Measurements from ENCODE around the gene BCCIP. TPM values are rescaled to one million over a fixed set of nuclear protein-coding genes. Genes with fewer than 3 reads are reported as not detected.

BCCIP gene
- total and polyA plus RNA-seq, 12 donors, result 20.5 to 103 (median 38.8) TPM

DNA sequence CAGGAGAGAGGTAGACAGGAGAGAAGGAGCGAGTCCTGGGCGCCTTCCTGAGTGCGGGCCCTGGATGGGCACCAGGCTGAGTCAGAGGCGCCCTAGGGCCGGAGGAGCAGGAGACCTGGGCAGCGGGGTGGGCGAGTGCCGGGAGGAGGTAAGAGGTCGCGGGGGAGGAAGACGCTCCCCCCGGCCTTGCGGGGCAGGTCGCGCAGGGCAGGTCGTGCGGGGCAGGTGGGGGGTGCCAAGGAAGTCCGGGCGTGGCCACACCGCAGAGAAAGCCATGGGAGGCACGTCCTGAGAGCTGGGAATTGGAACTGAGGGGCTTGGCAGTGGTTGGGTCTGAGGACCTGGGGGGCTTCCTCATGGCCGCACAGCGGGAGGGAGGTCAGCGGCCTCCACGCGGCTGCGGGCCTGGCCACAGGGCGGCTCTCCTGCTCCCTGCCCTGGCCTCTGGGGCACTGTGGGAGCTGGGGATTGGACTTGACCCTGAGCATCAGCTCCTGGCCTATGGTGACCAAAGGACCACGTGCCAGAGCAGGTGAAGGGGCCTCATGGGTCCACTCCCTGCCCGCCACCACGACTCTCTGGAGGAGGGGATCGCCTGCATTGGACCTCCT, 48.7 kb upstream of the BCCIP start:
- DNase-seq, result no peak
- Histone ChIP-seq H3K4me3 (no peak overlapping the region), H3K4me1 (replicated peaks in 1 of 2) (no peaks in the 10 kb centered on the region), H3K36me3 (replicated peaks in 1 of 2) (no peaks in the 10 kb centered on the region), H3K27ac (no peak overlapping the region), H3K9me3 (replicated peaks in 1 of 3) (no peaks in the 10 kb centered on the region), H3K27me3 (no peaks in the 10 kb centered on the region)
- intact Hi-C loops (cut with DNase I), result no loop called here
- WGBS, 4 donors, result 90 to 94% (median 92%) methylated on average over 21 to 32 of the region's 32 CpGs
- TF ChIP-seq, protein P1, sequence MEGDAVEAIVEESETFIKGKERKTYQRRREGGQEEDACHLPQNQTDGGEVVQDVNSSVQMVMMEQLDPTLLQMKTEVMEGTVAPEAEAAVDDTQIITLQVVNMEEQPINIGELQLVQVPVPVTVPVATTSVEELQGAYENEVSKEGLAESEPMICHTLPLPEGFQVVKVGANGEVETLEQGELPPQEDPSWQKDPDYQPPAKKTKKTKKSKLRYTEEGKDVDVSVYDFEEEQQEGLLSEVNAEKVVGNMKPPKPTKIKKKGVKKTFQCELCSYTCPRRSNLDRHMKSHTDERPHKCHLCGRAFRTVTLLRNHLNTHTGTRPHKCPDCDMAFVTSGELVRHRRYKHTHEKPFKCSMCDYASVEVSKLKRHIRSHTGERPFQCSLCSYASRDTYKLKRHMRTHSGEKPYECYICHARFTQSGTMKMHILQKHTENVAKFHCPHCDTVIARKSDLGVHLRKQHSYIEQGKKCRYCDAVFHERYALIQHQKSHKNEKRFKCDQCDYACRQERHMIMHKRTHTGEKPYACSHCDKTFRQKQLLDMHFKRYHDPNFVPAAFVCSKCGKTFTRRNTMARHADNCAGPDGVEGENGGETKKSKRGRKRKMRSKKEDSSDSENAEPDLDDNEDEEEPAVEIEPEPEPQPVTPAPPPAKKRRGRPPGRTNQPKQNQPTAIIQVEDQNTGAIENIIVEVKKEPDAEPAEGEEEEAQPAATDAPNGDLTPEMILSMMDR (IDR thresholded peaks at IDR 0.05), result no peak
- TF ChIP-seq POLR2A (IDR thresholded peaks at IDR 0.05), result no peak

DNA sequence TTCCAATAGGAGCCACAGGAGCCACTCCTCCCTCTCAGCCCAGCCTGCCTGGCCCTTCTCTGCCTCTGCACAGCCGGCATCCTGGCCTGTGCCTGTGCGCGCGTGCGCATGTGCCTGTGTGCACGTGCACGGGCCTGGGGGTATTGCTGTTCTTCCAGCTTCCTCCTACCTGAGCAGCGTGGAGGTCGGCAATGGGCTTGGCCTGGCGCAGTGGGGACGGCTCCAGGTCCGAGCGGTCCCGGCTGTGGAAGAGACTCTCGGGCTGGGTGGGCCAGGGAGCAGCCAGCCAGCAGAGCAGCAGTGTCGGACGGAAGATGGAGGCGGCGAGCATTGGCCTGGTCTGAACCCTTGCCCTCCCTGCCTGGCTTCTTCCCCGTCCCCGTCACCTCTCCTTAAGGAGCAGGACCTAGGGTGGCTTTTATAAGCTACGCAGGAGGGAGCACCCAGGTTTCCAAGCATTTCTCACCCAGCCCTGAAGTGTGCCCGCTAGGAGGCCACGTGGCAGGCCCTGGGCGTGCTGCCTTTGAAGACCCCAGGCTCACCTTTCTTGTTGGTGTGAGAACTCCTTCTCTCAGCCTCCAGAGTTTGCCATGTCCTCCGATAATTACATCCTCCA, 47.7 kb upstream of the BCCIP start, which contains the start of gene MMP21:
Gene MMP21 (minus strand): TSS at position 331 of the 616 bp plus-strand sequence. CDS start 0 bp downstream, at position 331.
- Histone ChIP-seq H3K27me3 (no peaks in the 10 kb centered on the region), H3K9me3 (replicated peaks in 1 of 3) (no peaks in the 10 kb centered on the region), H3K27ac (no peak within 1 kb of the TSS), H3K4me1 (replicated peaks in 1 of 2) (no peaks in the 10 kb centered on the region), H3K36me3 (replicated peaks in 1 of 2) (no peaks in the 10 kb centered on the region), H3K4me3 (no peak within 1 kb of the TSS)
- TF ChIP-seq POLR2A (IDR thresholded peaks at IDR 0.05), result no peak
- TF ChIP-seq, protein P1 (IDR thresholded peaks at IDR 0.05), result no peak
- no peak for DNase-seq
- intact Hi-C loops (cut with DNase I), result no loop called here
- WGBS, 4 donors, result 92 to 95% (median 94%) methylated on average over 14 to 26 of the region's 26 CpGs

DNA sequence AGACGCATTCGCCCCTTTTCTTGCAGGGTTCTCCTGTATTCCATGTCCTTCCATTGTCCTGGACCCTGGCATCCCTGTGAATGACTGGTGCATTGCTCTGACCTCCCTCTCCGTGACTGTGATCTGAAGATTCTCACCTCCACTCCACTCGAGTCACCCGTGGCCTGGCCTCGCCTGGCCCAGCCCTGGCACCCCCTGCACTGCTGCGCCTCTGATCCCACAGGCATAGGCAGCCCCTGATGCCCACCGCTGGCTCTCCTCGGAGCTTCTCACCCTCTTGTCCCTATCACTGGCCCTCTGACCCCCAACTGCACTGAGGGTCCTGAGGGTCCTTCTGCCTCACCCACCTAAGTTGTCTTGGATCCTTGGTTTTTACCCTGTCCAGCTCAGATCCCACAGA, 45.5 kb upstream of the BCCIP start:
- WGBS, 4 donors, result 78 to 96% (median 87%) methylated on average over 9 of the region's 9 CpGs
- intact Hi-C loops (cut with DNase I), result no loop called here
- H3K27me3 ChIP-seq, result no peaks in the 10 kb centered on the region
- no peak for DNase-seq
- no peak overlapping the region for H3K27ac ChIP-seq
- no peaks in the 10 kb centered on the region for H3K4me1 ChIP-seq (replicated peaks in 1 of 2)
- no peak overlapping the region for H3K4me3 ChIP-seq
- no peaks in the 10 kb centered on the region for H3K36me3 ChIP-seq (replicated peaks in 1 of 2)
- no peaks in the 10 kb centered on the region for H3K9me3 ChIP-seq (replicated peaks in 1 of 3)
- TF ChIP-seq POLR2A (IDR thresholded peaks at IDR 0.05), result no peak
- TF ChIP-seq, protein P1 (IDR thresholded peaks at IDR 0.05), result no peak

DNA sequence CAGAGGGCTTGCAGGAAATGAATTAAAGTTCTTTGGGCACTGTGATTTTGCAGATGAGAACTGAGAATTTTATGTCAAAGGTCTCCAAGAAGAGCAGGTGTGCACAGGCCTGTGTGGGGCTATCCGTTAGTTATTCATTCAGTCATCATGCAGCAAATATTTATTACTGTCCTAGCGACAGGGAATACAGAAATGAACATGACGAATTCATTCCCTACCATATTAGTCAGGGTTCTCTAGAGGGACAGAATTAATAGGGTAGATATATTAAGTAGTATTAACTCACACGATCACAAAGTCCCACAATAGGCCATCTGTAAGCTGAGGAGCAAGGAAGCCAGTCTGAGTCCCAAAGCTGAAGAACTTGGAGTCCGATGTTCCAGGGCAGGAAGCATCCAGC, 44.8 kb upstream of the BCCIP start:
- H3K27ac ChIP-seq, result no peak overlapping the region
- TF ChIP-seq, protein P1 (IDR thresholded peaks at IDR 0.05), result no peak
- no peak for TF ChIP-seq POLR2A (IDR thresholded peaks at IDR 0.05)
- no peaks in the 10 kb centered on the region for H3K27me3 ChIP-seq
- no peaks in the 10 kb centered on the region for H3K4me1 ChIP-seq (replicated peaks in 1 of 2)
- no peaks in the 10 kb centered on the region for H3K9me3 ChIP-seq (replicated peaks in 1 of 3)
- 52 to 76% (median 72%) methylated on average over 5 of the region's 5 CpGs for WGBS, 4 donors
- DNase-seq, result no peak
- intact Hi-C loops (cut with DNase I), result no loop called here
- H3K36me3 ChIP-seq (replicated peaks in 1 of 2), result no peaks in the 10 kb centered on the region
- H3K4me3 ChIP-seq, result no peak overlapping the region
